ENCODE results near the gene ACOT6. TPM values are rescaled to one million over a fixed set of nuclear protein-coding genes. Genes with fewer than 3 reads are reported as not detected.

Gene ACOT6
- total and polyA plus RNA-seq, 2 donors (not counting 3 experiments of a cell fraction or from before 2014, with no cell fraction given) = not detected

DNA sequence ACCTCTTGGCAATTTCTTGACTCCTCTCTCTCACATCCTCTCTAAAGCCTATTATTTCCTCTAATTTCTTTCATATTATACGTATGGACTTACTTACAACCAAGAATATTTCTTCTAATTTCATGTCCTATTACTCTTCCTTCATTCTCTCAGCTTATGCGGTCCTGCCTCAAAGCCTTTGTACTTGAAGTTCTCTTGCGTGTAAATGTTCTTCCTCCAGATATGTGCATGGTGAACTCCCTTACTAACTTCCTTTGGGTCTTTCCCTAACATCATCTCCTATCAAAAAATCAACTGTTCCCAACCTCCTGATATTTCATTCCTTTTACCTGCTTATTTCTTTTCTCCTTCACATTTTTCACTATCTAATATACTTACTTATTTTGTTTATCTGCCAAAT is 55.5 kb downstream of the ACOT6 start:
- Histone ChIP-seq H2AFZ (ENCODE audit: low read depth, low read length) (no peak overlapping the region), H4K20me1 (replicated peaks; ENCODE audit: control insufficient read depth, extremely low read depth, insufficient read depth, low read length) (no peaks in the 10 kb centered on the region), H3K4me2 (ENCODE audit: insufficient read depth, low read length) (no peak overlapping the region), H3K9me3 (replicated peaks; ENCODE audit: control insufficient read depth, insufficient read depth, low read length) (no peaks in the 10 kb centered on the region), H3K27ac (ENCODE audit: insufficient read depth, low read depth, low read length) (no peak overlapping the region), H3K4me1 (ENCODE audit: control insufficient read depth, extremely low read depth, insufficient read depth, low read length) (peaks cover under 1% of the 10 kb centered on the region), H3K9me1 (replicated peaks; ENCODE audit: control insufficient read depth, extremely low read depth, insufficient read depth, low read length) (no peaks in the 10 kb centered on the region), H3K4me3 (replicated peaks in 1 of 3; ENCODE audit: insufficient read depth in 1 of 3, low read depth in 1 of 3, low read length in 3 of 3) (no peak overlapping the region), H3K27me3 (ENCODE audit: control insufficient read depth in 2 of 2, insufficient read depth in 2 of 2, low read length in 2 of 2) (no peaks in the 10 kb centered on the region), H3K79me2 (ENCODE audit: control insufficient read depth, insufficient read depth, low read length) (no peaks in the 10 kb centered on the region), H3K9ac (replicated peaks; ENCODE audit: extremely low read depth, insufficient read depth, low read length) (no peak overlapping the region), H3K36me3 (ENCODE audit: control insufficient read depth in 2 of 2, extremely low read depth in 1 of 2, insufficient read depth in 2 of 2, low read length in 2 of 2) (no peaks in the 10 kb centered on the region)
- intact Hi-C loops (cut with micrococcal nuclease) = no loop called here
- ChIA-PET POLR2A (no interaction called here), CTCF (interaction anchor here (0.8 to 1.2 kb wide), 2 partner anchors 11 to 20 kb away, joined by 4 read pairs; no protein-coding TSS in a partner anchor)
- TF ChIP-seq MYC (IDR thresholded peaks at IDR 0.05; ENCODE audit: low read depth, low read length) (no peak), EZH2 (IDR thresholded peaks at IDR 0.05; ENCODE audit: borderline replicate concordance, low read depth, low read length, severe bottlenecking) (no peak), JUN (IDR thresholded peaks at IDR 0.05; ENCODE audit: borderline replicate concordance, insufficient read depth, insufficient read length, low read depth) (no peak)
- no TSS peak for BruUV-seq (replicated peaks)
- FAIRE-seq = no peak
- dilution Hi-C loops (cut with MboI; ENCODE audit: extremely low pct_ligation_motif_present, low sequenced_read_pairs) = no loop called here
- no peak for DNase-seq (ENCODE audit: low read depth, low spot score)

Small RNA genes lying within 50 kb of the gene (small RNA-seq; reads per million reads assigned to genes)
- gene RNU6-240P (ENCODE audit: insufficient read depth, insufficient read length, low read depth, low replicate concordance) = not detected

Other genes starting within 250 kb of the ACOT6 start
- gene NUMB, start 154.0 kb upstream of the ACOT6 start, total RNA-seq = 116 and 128 TPM in 2 replicates
- gene NUMB, start 154.0 kb upstream of the ACOT6 start, polyA plus RNA-seq = 164 and 210 TPM in 2 replicates
- gene RIOX1, start 121.6 kb upstream of the ACOT6 start, total RNA-seq = 15.6 and 17.7 TPM in 2 replicates
- gene RIOX1, start 121.6 kb upstream of the ACOT6 start, polyA plus RNA-seq = 12.7 and 14.6 TPM in 2 replicates
- gene ACOT1, start 75.4 kb upstream of the ACOT6 start, total RNA-seq = 2.0 and 21.4 TPM in 2 replicates
- 15.5 and 16.0 TPM in 2 replicates for gene ACOT1, start 75.4 kb upstream of the ACOT6 start, polyA plus RNA-seq
- gene HEATR4, start 53.6 kb upstream of the ACOT6 start, total RNA-seq = not detected in 2 replicates
- gene HEATR4, start 53.6 kb upstream of the ACOT6 start, polyA plus RNA-seq = not detected in 2 replicates
- 9.5 and 28.8 TPM in 2 replicates for gene ACOT2, start 43.3 kb upstream of the ACOT6 start, total RNA-seq
- 31.5 and 34.6 TPM in 2 replicates for gene ACOT2, start 43.3 kb upstream of the ACOT6 start, polyA plus RNA-seq
- 0.53 and 0.69 TPM in 2 replicates for gene ACOT4, start 20.6 kb upstream of the ACOT6 start, total RNA-seq
- gene ACOT4, start 20.6 kb upstream of the ACOT6 start, polyA plus RNA-seq = 0.46 and 0.75 TPM in 2 replicates
- 14.1 and 15.3 TPM in 2 replicates for gene DNAL1, start 32.5 kb downstream of the ACOT6 start, total RNA-seq
- gene DNAL1, start 32.5 kb downstream of the ACOT6 start, polyA plus RNA-seq = 2.1 and 2.4 TPM in 2 replicates
- gene PNMA1, start 101.9 kb downstream of the ACOT6 start, total RNA-seq = 82.4 and 82.6 TPM in 2 replicates
- 25.8 and 29.8 TPM in 2 replicates for gene PNMA1, start 101.9 kb downstream of the ACOT6 start, polyA plus RNA-seq
- 3.6 and 5.6 TPM in 2 replicates for gene PTGR2, start 239.3 kb downstream of the ACOT6 start, total RNA-seq
- 0.75 and 1.1 TPM in 2 replicates for gene PTGR2, start 239.3 kb downstream of the ACOT6 start, polyA plus RNA-seq

Data from endothelial cell of umbilical vein (primary cell).